Measurements from ENCODE around the gene RAD51D.

RAD51D gene

GRCh38 chr17:35119370-35120165 lies at the start of gene RAD51D:
Gene RAD51D (minus strand): TSS chr17:35119860. CDS start chr17:35119613, 247 bp downstream.
- no peaks in the 10 kb centered on the region for H3K9me3 ChIP-seq (ENCODE audit: control insufficient read depth in 1 of 2, low read length in 2 of 2)
- peak within 1 kb of the TSS; percentile 74 to 82 for H3K4me3 ChIP-seq (ENCODE audit: low read depth in 1 of 2, low read length in 2 of 2)
- H3K27ac ChIP-seq (ENCODE audit: low read length) = no peak within 1 kb of the TSS
- no peaks in the 10 kb centered on the region for H3K36me3 ChIP-seq (ENCODE audit: control insufficient read depth in 1 of 2, insufficient read depth in 2 of 2, low read length in 2 of 2)
- peaks cover 0 to 12% of the 10 kb centered on the region in 2 donors for H3K4me1 ChIP-seq (ENCODE audit: control insufficient read depth in 1 of 2, insufficient read depth in 2 of 2, low read length in 2 of 2)
- no peaks in the 10 kb centered on the region for H3K27me3 ChIP-seq (ENCODE audit: low read depth, low read length)

GRCh38 chr17:35167666-35168065 lies 48.0 kb upstream of the RAD51D start:
- Histone ChIP-seq H3K27ac (ENCODE audit: low read length) (no peak overlapping the region), H3K4me1 (ENCODE audit: control insufficient read depth in 1 of 2, insufficient read depth in 2 of 2, low read length in 2 of 2) (no peaks in the 10 kb centered on the region), H3K9me3 (ENCODE audit: control insufficient read depth in 1 of 2, low read length in 2 of 2) (no peaks in the 10 kb centered on the region), H3K36me3 (ENCODE audit: control insufficient read depth in 1 of 2, insufficient read depth in 2 of 2, low read length in 2 of 2) (no peaks in the 10 kb centered on the region), H3K4me3 (ENCODE audit: low read depth in 1 of 2, low read length in 2 of 2) (no peak overlapping the region), H3K27me3 (ENCODE audit: low read depth, low read length) (no peaks in the 10 kb centered on the region)

GRCh38 chr17:35167046-35167445 lies 47.4 kb upstream of the RAD51D start:
- H3K36me3 ChIP-seq (ENCODE audit: control insufficient read depth in 1 of 2, insufficient read depth in 2 of 2, low read length in 2 of 2) = no peaks in the 10 kb centered on the region
- H3K27me3 ChIP-seq (ENCODE audit: low read depth, low read length) = no peaks in the 10 kb centered on the region
- no peak overlapping the region for H3K4me3 ChIP-seq (ENCODE audit: low read depth in 1 of 2, low read length in 2 of 2)
- no peaks in the 10 kb centered on the region for H3K9me3 ChIP-seq (ENCODE audit: control insufficient read depth in 1 of 2, low read length in 2 of 2)
- no peak overlapping the region for H3K27ac ChIP-seq (ENCODE audit: low read length)
- no peaks in the 10 kb centered on the region for H3K4me1 ChIP-seq (ENCODE audit: control insufficient read depth in 1 of 2, insufficient read depth in 2 of 2, low read length in 2 of 2)

GRCh38 chr17:35166526-35166925 lies 46.9 kb upstream of the RAD51D start:
- Histone ChIP-seq H3K27me3 (ENCODE audit: low read depth, low read length) (no peaks in the 10 kb centered on the region), H3K4me1 (ENCODE audit: control insufficient read depth in 1 of 2, insufficient read depth in 2 of 2, low read length in 2 of 2) (no peaks in the 10 kb centered on the region), H3K27ac (ENCODE audit: low read length) (no peak overlapping the region), H3K9me3 (ENCODE audit: control insufficient read depth in 1 of 2, low read length in 2 of 2) (no peaks in the 10 kb centered on the region), H3K4me3 (ENCODE audit: low read depth in 1 of 2, low read length in 2 of 2) (no peak overlapping the region), H3K36me3 (ENCODE audit: control insufficient read depth in 1 of 2, insufficient read depth in 2 of 2, low read length in 2 of 2) (no peaks in the 10 kb centered on the region)

- no peak overlapping the region for H3K27ac ChIP-seq (ENCODE audit: low read length)
- H3K27me3 ChIP-seq (ENCODE audit: low read depth, low read length) = no peaks in the 10 kb centered on the region
- H3K36me3 ChIP-seq (ENCODE audit: control insufficient read depth in 1 of 2, insufficient read depth in 2 of 2, low read length in 2 of 2) = no peaks in the 10 kb centered on the region
- H3K4me3 ChIP-seq (ENCODE audit: low read depth in 1 of 2, low read length in 2 of 2) = no peak overlapping the region
- H3K4me1 ChIP-seq (ENCODE audit: control insufficient read depth in 1 of 2, insufficient read depth in 2 of 2, low read length in 2 of 2) = no peaks in the 10 kb centered on the region
- no peaks in the 10 kb centered on the region for H3K9me3 ChIP-seq (ENCODE audit: control insufficient read depth in 1 of 2, low read length in 2 of 2)
Measured at GRCh38 chr17:35164716-35165115, 45.1 kb upstream of the RAD51D start.

- no peaks in the 10 kb centered on the region for H3K36me3 ChIP-seq (ENCODE audit: control insufficient read depth in 1 of 2, insufficient read depth in 2 of 2, low read length in 2 of 2)
- H3K9me3 ChIP-seq (ENCODE audit: control insufficient read depth in 1 of 2, low read length in 2 of 2) = no peaks in the 10 kb centered on the region
- no peaks in the 10 kb centered on the region for H3K27me3 ChIP-seq (ENCODE audit: low read depth, low read length)
Measured at GRCh38 chr17:35163886-35164285, 44.2 kb upstream of the RAD51D start.

GRCh38 chr17:35162755-35163154 lies 43.1 kb upstream of the RAD51D start:
- no peaks in the 10 kb centered on the region for H3K27me3 ChIP-seq (ENCODE audit: low read depth, low read length)
- H3K9me3 ChIP-seq (ENCODE audit: control insufficient read depth in 1 of 2, low read length in 2 of 2) = no peaks in the 10 kb centered on the region
- no peaks in the 10 kb centered on the region for H3K36me3 ChIP-seq (ENCODE audit: control insufficient read depth in 1 of 2, insufficient read depth in 2 of 2, low read length in 2 of 2)
- no peaks in the 10 kb centered on the region for H3K4me1 ChIP-seq (ENCODE audit: control insufficient read depth in 1 of 2, insufficient read depth in 2 of 2, low read length in 2 of 2)
- H3K27ac ChIP-seq (ENCODE audit: low read length) = no peak overlapping the region
- no peak overlapping the region for H3K4me3 ChIP-seq (ENCODE audit: low read depth in 1 of 2, low read length in 2 of 2)

More at GRCh38 chr17:35163886-35164285, 44.2 kb upstream of the RAD51D start:
- H3K27ac ChIP-seq (ENCODE audit: low read length) = no peak overlapping the region
- no peak overlapping the region for H3K4me3 ChIP-seq (ENCODE audit: low read depth in 1 of 2, low read length in 2 of 2)
- H3K4me1 ChIP-seq (ENCODE audit: control insufficient read depth in 1 of 2, insufficient read depth in 2 of 2, low read length in 2 of 2) = no peaks in the 10 kb centered on the region

- Histone ChIP-seq H3K9me3 (ENCODE audit: control insufficient read depth in 1 of 2, low read length in 2 of 2) (no peaks in the 10 kb centered on the region), H3K4me3 (ENCODE audit: low read depth in 1 of 2, low read length in 2 of 2) (no peak overlapping the region), H3K36me3 (ENCODE audit: control insufficient read depth in 1 of 2, insufficient read depth in 2 of 2, low read length in 2 of 2) (no peaks in the 10 kb centered on the region), H3K27ac (ENCODE audit: low read length) (no peak overlapping the region), H3K4me1 (ENCODE audit: control insufficient read depth in 1 of 2, insufficient read depth in 2 of 2, low read length in 2 of 2) (no peaks in the 10 kb centered on the region), H3K27me3 (ENCODE audit: low read depth, low read length) (no peaks in the 10 kb centered on the region)
Measured at GRCh38 chr17:35161281-35161761, 41.7 kb upstream of the RAD51D start.

- Histone ChIP-seq H3K9me3 (ENCODE audit: control insufficient read depth in 1 of 2, low read length in 2 of 2) (no peaks in the 10 kb centered on the region), H3K27me3 (ENCODE audit: low read depth, low read length) (no peaks in the 10 kb centered on the region), H3K36me3 (ENCODE audit: control insufficient read depth in 1 of 2, insufficient read depth in 2 of 2, low read length in 2 of 2) (no peaks in the 10 kb centered on the region), H3K27ac (ENCODE audit: low read length) (no peak overlapping the region), H3K4me3 (ENCODE audit: low read depth in 1 of 2, low read length in 2 of 2) (no peak overlapping the region), H3K4me1 (ENCODE audit: control insufficient read depth in 1 of 2, insufficient read depth in 2 of 2, low read length in 2 of 2) (no peaks in the 10 kb centered on the region)
Measured at GRCh38 chr17:35160354-35161201, 40.9 kb upstream of the RAD51D start.

- no peaks in the 10 kb centered on the region for H3K9me3 ChIP-seq (ENCODE audit: control insufficient read depth in 1 of 2, low read length in 2 of 2)
- H3K36me3 ChIP-seq (ENCODE audit: control insufficient read depth in 1 of 2, insufficient read depth in 2 of 2, low read length in 2 of 2) = no peaks in the 10 kb centered on the region
- no peaks in the 10 kb centered on the region for H3K4me1 ChIP-seq (ENCODE audit: control insufficient read depth in 1 of 2, insufficient read depth in 2 of 2, low read length in 2 of 2)
- no peak overlapping the region for H3K4me3 ChIP-seq (ENCODE audit: low read depth in 1 of 2, low read length in 2 of 2)
- H3K27ac ChIP-seq (ENCODE audit: low read length) = no peak overlapping the region
- no peaks in the 10 kb centered on the region for H3K27me3 ChIP-seq (ENCODE audit: low read depth, low read length)
Measured at GRCh38 chr17:35159940-35160339, 40.3 kb upstream of the RAD51D start.

- Histone ChIP-seq H3K9me3 (ENCODE audit: control insufficient read depth in 1 of 2, low read length in 2 of 2) (no peaks in the 10 kb centered on the region), H3K27ac (ENCODE audit: low read length) (no peak overlapping the region), H3K4me3 (ENCODE audit: low read depth in 1 of 2, low read length in 2 of 2) (no peak overlapping the region), H3K4me1 (ENCODE audit: control insufficient read depth in 1 of 2, insufficient read depth in 2 of 2, low read length in 2 of 2) (no peaks in the 10 kb centered on the region), H3K27me3 (ENCODE audit: low read depth, low read length) (no peaks in the 10 kb centered on the region), H3K36me3 (ENCODE audit: control insufficient read depth in 1 of 2, insufficient read depth in 2 of 2, low read length in 2 of 2) (no peaks in the 10 kb centered on the region)
Measured at GRCh38 chr17:35155246-35155645, 35.6 kb upstream of the RAD51D start.

Data from muscle layer of duodenum (tissue), 2 donors.